ENCODE measurements around the gene PRICKLE2.

The PRICKLE2 gene

GRCh38 chr3:64244011-64244942, 19.0 kb upstream of the PRICKLE2 start (continued):
- TF ChIP-seq ZNF580 (tag by site-specific recombination; IDR thresholded peaks at IDR 0.05) (0 out of 2 replicates have a peak, but pooled peaks have one; percentile 50), ZNF311 (tag by site-specific recombination; IDR thresholded peaks at IDR 0.05; ENCODE audit: borderline replicate concordance) (no peak), ZXDB (tag by site-specific recombination; IDR thresholded peaks at IDR 0.05) (no peak), ZNF274 (IDR thresholded peaks at IDR 0.05; ENCODE audit: low read length) (no peak), ZNF274 (tag by site-specific recombination; IDR thresholded peaks at IDR 0.05; ENCODE audit: borderline replicate concordance) (no peak), ZNF777 (tag by site-specific recombination; IDR thresholded peaks at IDR 0.05; ENCODE audit: borderline replicate concordance) (no peak), PRDM1 (tag by site-specific recombination; IDR thresholded peaks at IDR 0.05) (peak; percentile 64), OSR2 (tag by site-specific recombination; IDR thresholded peaks at IDR 0.05) (no peak), ZIC2 (tag by site-specific recombination; IDR thresholded peaks at IDR 0.05) (no peak), ZNF521 (tag by site-specific recombination; IDR thresholded peaks at IDR 0.05) (no peak), ZSCAN4 (tag by site-specific recombination; IDR thresholded peaks at IDR 0.05) (peak; percentile 70; the same call in 1 of the 2 replicates), ZNF837 (tag by site-specific recombination; IDR thresholded peaks at IDR 0.05) (no peak), ZNF48 (tag by site-specific recombination; IDR thresholded peaks at IDR 0.05) (no peak)

GRCh38 chr3:64242435-64242834, 17.2 kb upstream of the PRICKLE2 start:
- Histone ChIP-seq H3K9me3 (ENCODE audit: control insufficient read depth, insufficient read depth, low read depth, low read length) (no peaks in the 10 kb centered on the region), H3K4me1 (ENCODE audit: control insufficient read depth, insufficient read depth, low read length) (peaks cover 6% of the 10 kb centered on the region; the same call in 1 of the 2 replicates), H3K4me3 (ENCODE audit: low read depth, low read length) (no peak overlapping the region), H3K36me3 (ENCODE audit: control insufficient read depth in 2 of 2, insufficient read depth in 1 of 2, low read length in 2 of 2) (no peaks in the 10 kb centered on the region), H3K27ac (ENCODE audit: extremely low read depth, low read depth, low read length) (no peak overlapping the region)
- TF ChIP-seq PRDM6 (tag by site-specific recombination; IDR thresholded peaks at IDR 0.05) (0 out of 2 replicates have a peak, but pooled peaks have one; percentile 19), ZNF660 (tag by site-specific recombination; IDR thresholded peaks at IDR 0.05) (0 out of 2 replicates have a peak, but pooled peaks have one; percentile 27), ZNF449 (tag by site-specific recombination; IDR thresholded peaks at IDR 0.05) (no peak)
- POLR2A ChIA-PET = interaction anchor here (0.6 kb wide), 1 partner anchor 23 kb away, joined by 3 read pairs; no protein-coding TSS in a partner anchor
- CTCF ChIA-PET = interaction anchor here (0.6 kb wide), 1 partner anchor 43 kb away, joined by 4 read pairs; no protein-coding TSS in a partner anchor

GRCh38 chr3:64240959-64241358, 15.7 kb upstream of the PRICKLE2 start:
- CTCF ChIA-PET = interaction anchor here (0.9 to 1.0 kb wide), 2 partner anchors 217 to 1510 kb away, joined by 3 read pairs; partner anchors contain the start of gene PSMD6
- POLR2A ChIA-PET = no interaction called here
- H3K9me3 ChIP-seq (ENCODE audit: control insufficient read depth, insufficient read depth, low read depth, low read length) = no peaks in the 10 kb centered on the region
- TF ChIP-seq ZNF426 (tag by site-specific recombination; IDR thresholded peaks at IDR 0.05) = no peak
- TF ChIP-seq ZNF354C (tag by site-specific recombination; IDR thresholded peaks at IDR 0.05; ENCODE audit: borderline replicate concordance, low read depth) = no peak
- TF ChIP-seq ZNF514 (tag by site-specific recombination; IDR thresholded peaks at IDR 0.05) = no peak
- no peak for TF ChIP-seq ZNF423 (tag by site-specific recombination; IDR thresholded peaks at IDR 0.05)
- no peak for TF ChIP-seq KLF8 (tag by site-specific recombination; IDR thresholded peaks at IDR 0.05)
- TF ChIP-seq RBAK (tag by site-specific recombination; IDR thresholded peaks at IDR 0.05) = no peak
- H3K4me1 ChIP-seq (ENCODE audit: control insufficient read depth, insufficient read depth, low read length) = peaks cover 6% of the 10 kb centered on the region; the same call in 1 of the 2 replicates
- H3K27ac ChIP-seq (ENCODE audit: extremely low read depth, low read depth, low read length) = no peak overlapping the region
- no peak overlapping the region for H3K4me3 ChIP-seq (ENCODE audit: low read depth, low read length)
- no peaks in the 10 kb centered on the region for H3K36me3 ChIP-seq (ENCODE audit: control insufficient read depth in 2 of 2, insufficient read depth in 1 of 2, low read length in 2 of 2)

All from HEK293 (cell line).